Caco-2 (cell line): ENCODE measurements around the gene IDH2. TPM values are rescaled to one million over a fixed set of nuclear protein-coding genes. Genes with fewer than 3 reads are reported as not detected.

ENCODE experiments used
- BruUV-seq: library from RNA; stranded (reverse); fragments of 400-500 nt; replicated peaks from 2 replicates; lab custom pipeline; 2021; lab: Mats Ljungman, UMichigan
- CTCF ChIA-PET: fragments of 300-600 bp; sonication (Branson Sonifier 250); formaldehyde crosslinking; loops from one replicate; lab custom pipeline; 2022; ENCODE audit warnings: antibody characterized with exemption; lab: Charles Lee
- POLR2A ChIA-PET: fragments of 300-600 bp; sonication (Branson Sonifier 250); formaldehyde crosslinking; loops from one replicate; lab custom pipeline; 2022; ENCODE audit warnings: antibody characterized with exemption; lab: Charles Lee
- DNase-seq, 2 experiments: peaks; one replicate each; pipeline versions ENCODE4 v3.0.0 to v3.0.0-alpha.2; 2020 to 2022
- H3K27me3 ChIP-seq: replicated peaks from 2 replicates; pipeline ENCODE4 v1.6.0; 2011; ENCODE audit warnings: low read length; ENCODE audit not compliant: control insufficient read depth, insufficient read depth
- H3K36me3 ChIP-seq: 2 replicates; pipeline ENCODE4 v1.5.1; 2011; ENCODE audit warnings: low read length; ENCODE audit not compliant: control insufficient read depth, insufficient read depth
- H3K4me1 ChIP-seq: fragments of 250-450 bp; sonication (Bioruptor Pico); 2 replicates; pipeline ENCODE4 v1.5.1; 2020; ENCODE audit warnings: mild to moderate bottlenecking
- H3K4me3 ChIP-seq: 2 replicates; pipeline ENCODE4 v1.5.1; 2011; ENCODE audit warnings: low read depth, mild to moderate bottlenecking, control low read depth, low read length
- H3K9me3 ChIP-seq: fragments of 250-450 bp; sonication (Bioruptor Pico); 2 replicates; pipeline ENCODE4 v1.5.1; 2020; ENCODE audit warnings: mild to moderate bottlenecking, moderate library complexity
- H3K27ac Mint-ChIP-seq: one replicate; pipeline ENCODE4 v1.8.0; 2022; ENCODE audit warnings: mixed read lengths; ENCODE audit not compliant: unreplicated experiment
- H3K27me3 Mint-ChIP-seq: one replicate; pipeline ENCODE4 v1.8.0; 2022; ENCODE audit warnings: mixed read lengths; ENCODE audit not compliant: insufficient read depth, unreplicated experiment
- H3K36me3 Mint-ChIP-seq: one replicate; pipeline ENCODE4 v1.8.0; 2022; ENCODE audit warnings: mild to moderate bottlenecking, mixed read lengths; ENCODE audit not compliant: insufficient read depth, unreplicated experiment
- H3K4me1 Mint-ChIP-seq: one replicate; pipeline ENCODE4 v1.8.0; 2022; ENCODE audit warnings: low read depth, mixed read lengths; ENCODE audit not compliant: unreplicated experiment
- H3K4me3 Mint-ChIP-seq: one replicate; pipeline ENCODE4 v1.8.0; 2022; ENCODE audit warnings: mild to moderate bottlenecking, moderate library complexity, mixed read lengths; ENCODE audit not compliant: unreplicated experiment
- H3K9me3 Mint-ChIP-seq: one replicate; pipeline ENCODE4 v1.8.0; 2022; ENCODE audit warnings: mixed read lengths; ENCODE audit not compliant: unreplicated experiment
- intact Hi-C: fragments of 100-400 bp; cut with micrococcal nuclease; formaldehyde crosslinking; loops from one replicate; pipeline ENCODE4 v1.10.0; 2022; ENCODE audit not compliant: unreplicated experiment
- total RNA-seq: library from RNA; stranded (reverse); gene quantifications from 2 replicates; pipeline ENCODE4 v1.2.3, GENCODE V29; 2022
- TF ChIP-seq, protein P1 (sequence below), 2 experiments: fragments of 200-600 bp in 1 of 2; IDR thresholded peaks; 1 replicate in 1 of 2; 2 replicates in 1 of 2; pipeline versions ENCODE4 v1.5.1 to v1.8.0; 2011 to 2022; ENCODE audit warnings: antibody characterized with exemption in 1 of 2, control low read depth in 1 of 2, inconsistent platforms in 1 of 2, low read depth in 1 of 2, low read length in 1 of 2, mild to moderate bottlenecking in 1 of 2, moderate library complexity in 1 of 2; ENCODE audit not compliant: insufficient read depth in 1 of 2, severe bottlenecking in 1 of 2, unreplicated experiment in 1 of 2

Gene IDH2
- total RNA-seq, 1 experiment from 2014 or later, result 28.7 TPM

DNA sequence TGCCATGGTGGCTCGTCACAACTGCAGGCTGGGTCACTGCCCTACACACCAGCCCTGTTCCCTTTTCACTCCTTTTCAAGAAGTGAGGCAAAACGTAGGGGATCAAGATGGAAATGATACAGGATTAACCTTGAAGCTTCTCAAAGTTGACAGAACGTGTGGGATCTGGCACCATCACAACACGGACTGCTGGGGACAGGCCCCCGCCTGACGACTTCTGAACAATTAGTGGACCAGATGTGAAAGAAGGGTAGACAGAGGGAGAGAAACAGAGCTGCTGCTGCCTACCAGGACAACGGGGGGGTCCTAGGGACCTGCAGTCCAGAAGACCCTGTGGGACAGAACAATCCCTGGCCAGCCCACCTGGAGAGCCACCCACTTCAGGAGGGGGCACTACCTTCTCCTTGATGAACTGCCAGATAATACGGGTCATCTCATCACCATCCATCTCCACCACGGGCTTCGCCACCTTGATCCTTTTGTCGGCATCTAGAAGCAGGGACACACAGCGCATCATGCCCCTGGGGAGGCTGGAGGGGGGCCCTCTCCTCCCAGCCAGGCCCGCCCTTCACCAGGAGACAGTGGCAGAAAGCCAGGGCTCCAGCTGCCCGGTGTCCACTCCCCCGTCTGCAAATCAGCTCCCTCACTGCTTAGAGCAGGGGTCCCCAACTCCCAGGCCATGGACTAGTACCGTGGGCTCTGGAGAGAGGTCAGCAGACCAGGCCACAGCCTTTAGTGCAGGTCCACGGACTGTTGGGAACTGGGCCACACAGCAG is 10.9 kb downstream of the IDH2 start:
- H3K27me3 ChIP-seq, result no peaks in the 10 kb centered on the region
- peaks cover 10% of the 10 kb centered on the region for H3K9me3 Mint-ChIP-seq
- ChIA-PET POLR2A (interaction anchor here (0.9 kb wide), 1 partner anchor 11 kb away, joined by 3 read pairs; no protein-coding TSS in a partner anchor), CTCF (interaction anchor here (0.6 kb wide), 1 partner anchor 114 kb away, joined by 3 read pairs; no protein-coding TSS in a partner anchor)
- H3K4me1 ChIP-seq, result no peaks in the 10 kb centered on the region
- H3K4me1 Mint-ChIP-seq, result peaks cover 6% of the 10 kb centered on the region
- no peaks in the 10 kb centered on the region for H3K27me3 Mint-ChIP-seq
- peaks cover 23% of the 10 kb centered on the region for H3K36me3 Mint-ChIP-seq
- no TSS peak for BruUV-seq
- no peaks in the 10 kb centered on the region for H3K9me3 ChIP-seq
- no peak overlapping the region for H3K4me3 Mint-ChIP-seq
- no peaks in the 10 kb centered on the region for H3K36me3 ChIP-seq
- H3K4me3 ChIP-seq, result no peak overlapping the region
- intact Hi-C loops, result no loop called here
- no peak overlapping the region for H3K27ac Mint-ChIP-seq
- DNase-seq, result no peak
- TF ChIP-seq, protein P1, sequence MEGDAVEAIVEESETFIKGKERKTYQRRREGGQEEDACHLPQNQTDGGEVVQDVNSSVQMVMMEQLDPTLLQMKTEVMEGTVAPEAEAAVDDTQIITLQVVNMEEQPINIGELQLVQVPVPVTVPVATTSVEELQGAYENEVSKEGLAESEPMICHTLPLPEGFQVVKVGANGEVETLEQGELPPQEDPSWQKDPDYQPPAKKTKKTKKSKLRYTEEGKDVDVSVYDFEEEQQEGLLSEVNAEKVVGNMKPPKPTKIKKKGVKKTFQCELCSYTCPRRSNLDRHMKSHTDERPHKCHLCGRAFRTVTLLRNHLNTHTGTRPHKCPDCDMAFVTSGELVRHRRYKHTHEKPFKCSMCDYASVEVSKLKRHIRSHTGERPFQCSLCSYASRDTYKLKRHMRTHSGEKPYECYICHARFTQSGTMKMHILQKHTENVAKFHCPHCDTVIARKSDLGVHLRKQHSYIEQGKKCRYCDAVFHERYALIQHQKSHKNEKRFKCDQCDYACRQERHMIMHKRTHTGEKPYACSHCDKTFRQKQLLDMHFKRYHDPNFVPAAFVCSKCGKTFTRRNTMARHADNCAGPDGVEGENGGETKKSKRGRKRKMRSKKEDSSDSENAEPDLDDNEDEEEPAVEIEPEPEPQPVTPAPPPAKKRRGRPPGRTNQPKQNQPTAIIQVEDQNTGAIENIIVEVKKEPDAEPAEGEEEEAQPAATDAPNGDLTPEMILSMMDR (IDR thresholded peaks at IDR 0.05; ENCODE audit: insufficient read depth in 1 of 2, low read depth in 1 of 2, low read length in 1 of 2, severe bottlenecking in 1 of 2, unreplicated experiment in 1 of 2), result no peak

DNA sequence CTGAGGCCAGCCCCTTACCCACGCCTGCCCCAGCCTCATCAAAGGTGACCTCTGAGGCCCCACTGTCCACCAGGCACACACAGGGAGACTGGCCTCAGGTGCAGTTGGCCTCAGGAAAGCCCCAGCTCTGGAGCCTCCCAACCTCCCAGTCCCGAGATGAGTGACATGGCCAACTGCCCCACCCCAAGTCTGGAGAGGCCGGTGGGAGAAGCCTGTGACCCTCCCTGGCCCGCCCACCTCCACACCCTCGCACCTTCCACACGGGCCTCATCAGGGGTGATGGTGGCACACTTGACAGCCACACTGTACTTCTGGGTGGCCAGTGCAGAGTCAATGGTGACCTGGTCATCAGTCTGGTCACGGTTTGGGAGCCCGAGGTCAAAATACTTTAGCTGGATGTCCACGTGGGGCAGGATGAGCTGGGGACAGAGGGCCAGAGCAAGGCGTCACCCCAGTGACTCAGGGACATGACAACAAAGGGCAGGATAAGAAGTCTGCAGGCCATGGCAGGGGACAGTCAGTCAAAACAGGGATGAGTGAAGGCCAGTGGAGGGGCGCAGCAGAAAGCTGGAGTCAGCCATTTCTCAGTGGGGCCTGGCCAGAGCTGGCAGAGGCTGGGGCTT is 11.9 kb downstream of the IDH2 start:
- DNase-seq, result no peak
- POLR2A ChIA-PET, result no interaction called here
- H3K27me3 ChIP-seq, result no peaks in the 10 kb centered on the region
- intact Hi-C loops, result no loop called here
- CTCF ChIA-PET, result interaction anchor here (0.6 kb wide), 1 partner anchor 115 kb away, joined by 3 read pairs; no protein-coding TSS in a partner anchor
- H3K36me3 Mint-ChIP-seq, result peaks cover 23% of the 10 kb centered on the region
- H3K4me3 Mint-ChIP-seq, result no peak overlapping the region
- no peaks in the 10 kb centered on the region for H3K4me1 ChIP-seq
- H3K36me3 ChIP-seq, result no peaks in the 10 kb centered on the region
- no peaks in the 10 kb centered on the region for H3K9me3 ChIP-seq
- BruUV-seq, result no TSS peak
- TF ChIP-seq, protein P1 (IDR thresholded peaks at IDR 0.05; ENCODE audit: insufficient read depth in 1 of 2, low read depth in 1 of 2, low read length in 1 of 2, severe bottlenecking in 1 of 2, unreplicated experiment in 1 of 2), result no peak
- H3K9me3 Mint-ChIP-seq, result peaks cover 10% of the 10 kb centered on the region
- peaks cover 1% of the 10 kb centered on the region for H3K4me1 Mint-ChIP-seq
- no peaks in the 10 kb centered on the region for H3K27me3 Mint-ChIP-seq
- no peak overlapping the region for H3K27ac Mint-ChIP-seq
- H3K4me3 ChIP-seq, result no peak overlapping the region

- ChIA-PET POLR2A (no interaction called here), CTCF (interaction anchor here (0.6 to 2.0 kb wide), 10 partner anchors 8 to 348 kb away, joined by 3 to 11 read pairs (median 4); partner anchors contain the start of gene AP3S2)
- peak in 1 of 2 experiments; percentile 54 for DNase-seq
- no peak overlapping the region for H3K4me3 ChIP-seq
- TF ChIP-seq, protein P1 (IDR thresholded peaks at IDR 0.05; ENCODE audit: insufficient read depth in 1 of 2, low read depth in 1 of 2, low read length in 1 of 2, severe bottlenecking in 1 of 2, unreplicated experiment in 1 of 2), result peak in 1 of 2 experiments; percentile 16
- Mint-ChIP-seq H3K27me3 (no peaks in the 10 kb centered on the region), H3K36me3 (peaks cover 23% of the 10 kb centered on the region), H3K9me3 (peaks cover 9% of the 10 kb centered on the region), H3K27ac (no peak overlapping the region), H3K4me3 (no peak overlapping the region), H3K4me1 (no peaks in the 10 kb centered on the region)
- BruUV-seq, result no TSS peak
- H3K27me3 ChIP-seq, result no peaks in the 10 kb centered on the region
- H3K36me3 ChIP-seq, result no peaks in the 10 kb centered on the region; the same call in 1 of the 2 replicates
- no peaks in the 10 kb centered on the region for H3K4me1 ChIP-seq
- H3K9me3 ChIP-seq, result no peaks in the 10 kb centered on the region
- intact Hi-C loops, result loop anchor here (5.0 kb wide), 2 partner anchors 175 to 345 kb away; partner anchors contain the start of gene ARPIN
Observed at GRCh38 chr15:90087454-90088154, 14.7 kb downstream of the IDH2 start.
